GM10266 (cell line): ENCODE results near the gene GALNT9.
A peak's percentile ranks its signal among the peaks of the same experiment; 100 is the strongest.
"Not testable (repeated sequence)": the region's sequence is repeated elsewhere in the genome, so short reads cannot be mapped to it uniquely, and the experiment has no call there.

Experiments used
- DNase-seq: peaks from one replicate; pipeline ENCODE4 v3.0.0; 2012; ENCODE audit errors: extremely low spot score
- CTCF ChIP-seq: IDR thresholded peaks from 2 replicates; pipeline ENCODE4 v1.5.1; 2012; ENCODE audit warnings: mild to moderate bottlenecking, low read depth; ENCODE audit not compliant: control insufficient read depth, insufficient read depth; ENCODE audit errors: missing control alignments

The GALNT9 gene

DNA sequence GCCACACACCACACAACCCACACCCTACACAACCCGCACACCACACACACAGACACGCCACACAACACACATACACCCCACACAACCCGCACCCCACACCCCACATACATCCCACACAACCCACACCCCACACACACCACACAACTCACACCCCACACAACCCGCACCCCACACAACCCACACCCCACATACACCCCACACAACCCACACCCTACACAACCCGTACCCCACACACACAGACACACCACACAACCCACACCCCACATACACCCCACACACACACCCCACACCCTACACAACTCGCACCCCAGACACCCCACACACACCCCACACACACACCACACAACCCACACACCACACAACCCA, 106.6 kb downstream of the GALNT9 start:
- no peak for TF ChIP-seq CTCF
- no peak for DNase-seq

DNA sequence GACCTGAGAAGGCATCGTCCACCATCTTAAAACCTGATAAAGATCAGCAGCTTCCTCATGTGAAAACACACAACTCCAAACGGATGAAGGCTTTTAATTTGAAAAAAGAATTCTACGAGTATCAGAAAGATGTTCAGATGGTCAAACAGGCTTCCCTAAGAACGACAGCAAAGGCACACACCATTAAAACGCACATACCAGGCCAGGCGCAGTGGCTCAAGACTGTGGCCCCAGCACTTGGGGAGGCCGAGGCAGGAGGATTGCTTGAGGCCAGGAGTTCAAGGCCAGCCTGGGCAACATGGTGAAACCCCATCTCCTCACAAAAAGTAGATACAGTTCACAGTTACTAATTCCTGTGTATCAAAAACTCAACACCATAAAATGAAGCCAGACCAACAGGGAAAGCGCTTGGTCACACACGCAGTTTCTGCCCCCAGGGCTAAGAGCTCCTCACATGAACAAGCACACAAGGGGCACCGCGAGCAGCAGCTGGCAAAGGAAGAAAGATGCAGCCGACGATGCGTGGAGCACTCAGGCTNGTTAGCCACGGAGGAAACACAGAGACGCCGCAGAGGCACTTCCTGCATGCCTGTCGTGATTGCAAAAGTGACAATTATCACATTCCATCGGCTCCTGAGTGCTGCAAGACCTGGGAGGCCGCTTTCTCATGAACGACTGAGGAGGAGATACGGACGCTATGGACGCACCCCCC, 107.1 kb downstream of the GALNT9 start:
- TF ChIP-seq CTCF = no peak
- no peak for DNase-seq

- not testable (repeated sequence) for DNase-seq
Measured at GRCh38 chr12:132219761-132220160, 109.6 kb downstream of the GALNT9 start.

DNA sequence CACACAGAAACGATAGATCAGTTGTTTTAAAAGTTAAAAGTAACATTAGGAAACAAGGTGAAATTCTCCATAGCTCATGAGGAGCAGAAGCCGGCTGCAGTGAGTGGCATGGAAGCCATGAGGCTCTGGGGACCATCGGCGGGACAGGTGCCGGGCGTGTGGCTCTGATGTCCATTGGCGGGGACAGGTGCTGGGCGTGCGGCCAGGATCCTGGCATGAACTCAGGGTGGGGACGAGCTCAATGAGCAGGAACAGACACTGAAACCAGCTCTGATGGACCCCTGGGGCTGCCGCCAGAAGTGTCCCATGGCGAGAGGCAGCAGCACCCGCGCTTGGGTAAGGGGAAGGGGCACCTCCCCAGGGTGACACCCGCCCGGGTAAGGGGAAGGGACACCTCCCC, 110.1 kb downstream of the GALNT9 start:
- DNase-seq = no peak
- TF ChIP-seq CTCF = no peak

DNA sequence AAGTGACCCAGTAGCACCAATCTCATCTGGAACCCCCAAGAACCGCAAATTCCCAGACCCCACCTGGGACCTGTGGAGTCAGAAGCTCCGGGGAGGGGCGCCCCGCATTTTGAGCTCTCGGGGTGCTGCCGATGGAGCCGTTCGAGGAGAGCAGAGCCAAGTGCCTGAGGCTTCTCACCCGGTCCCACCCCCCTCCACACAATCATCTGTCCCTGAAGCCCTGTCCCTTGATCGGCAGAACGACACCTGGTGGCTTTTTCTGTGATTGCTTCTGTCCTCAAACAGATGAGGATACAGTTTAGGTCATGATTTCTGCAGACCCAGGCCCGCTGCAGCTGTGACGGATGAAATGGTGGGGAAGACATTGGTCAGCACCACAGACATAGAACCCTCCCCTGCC, 110.5 kb downstream of the GALNT9 start:
- DNase-seq = no peak
- peak; percentile 37 for TF ChIP-seq CTCF

DNA sequence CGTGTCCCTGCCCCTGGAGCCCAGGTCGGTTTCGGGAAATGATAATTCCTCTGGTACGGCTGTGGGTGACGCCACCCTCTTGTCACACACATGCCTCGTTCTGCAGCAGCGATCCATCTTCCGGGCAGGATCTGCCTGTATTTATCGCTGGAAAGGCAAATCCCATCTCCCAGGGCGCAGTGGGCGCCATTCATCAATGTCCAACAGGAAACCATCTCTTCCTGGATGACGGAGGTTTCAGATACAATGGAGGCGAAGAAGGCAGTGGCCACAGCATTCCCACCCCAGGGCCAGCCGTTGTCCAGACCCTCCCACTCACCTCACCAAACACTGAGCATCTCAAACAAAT, 110.9 kb downstream of the GALNT9 start:
- no peak for TF ChIP-seq CTCF
- no peak for DNase-seq

DNA sequence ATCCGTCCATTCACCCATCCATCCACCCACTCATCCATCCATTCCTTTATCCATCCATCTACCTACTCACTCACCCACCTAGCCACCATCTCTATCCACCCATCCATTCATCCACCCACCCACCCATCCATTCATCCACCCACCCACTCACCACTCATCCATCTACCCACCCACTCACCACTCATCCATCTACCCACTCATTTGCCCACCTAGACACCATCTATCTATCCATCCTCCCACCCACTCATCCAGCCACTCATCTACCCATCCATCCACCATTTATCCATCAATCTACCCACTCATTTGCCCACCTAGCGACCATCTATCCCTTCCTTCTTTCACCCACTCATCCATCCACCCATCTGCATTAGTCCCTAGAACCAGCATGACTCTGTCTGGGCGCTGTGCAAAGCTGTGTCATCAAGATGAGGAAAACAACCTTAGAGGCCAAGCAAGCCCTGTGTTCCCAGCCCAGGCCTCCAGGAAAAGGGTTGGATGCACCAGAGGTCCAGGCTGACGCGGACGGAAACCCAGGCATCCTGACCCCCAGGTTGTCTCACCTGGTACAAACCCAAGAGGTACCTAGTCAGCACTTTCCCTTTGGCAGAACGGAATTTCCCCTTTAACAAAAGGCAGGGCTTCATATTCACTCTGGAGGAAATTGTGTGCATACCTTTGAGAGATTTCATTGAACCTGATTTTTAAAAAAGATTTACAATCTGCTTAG, 111.4 kb downstream of the GALNT9 start:
- DNase-seq = no peak
- no peak for TF ChIP-seq CTCF
